ENCODE data around the gene TTLL13.

The TTLL13 gene, protein sequence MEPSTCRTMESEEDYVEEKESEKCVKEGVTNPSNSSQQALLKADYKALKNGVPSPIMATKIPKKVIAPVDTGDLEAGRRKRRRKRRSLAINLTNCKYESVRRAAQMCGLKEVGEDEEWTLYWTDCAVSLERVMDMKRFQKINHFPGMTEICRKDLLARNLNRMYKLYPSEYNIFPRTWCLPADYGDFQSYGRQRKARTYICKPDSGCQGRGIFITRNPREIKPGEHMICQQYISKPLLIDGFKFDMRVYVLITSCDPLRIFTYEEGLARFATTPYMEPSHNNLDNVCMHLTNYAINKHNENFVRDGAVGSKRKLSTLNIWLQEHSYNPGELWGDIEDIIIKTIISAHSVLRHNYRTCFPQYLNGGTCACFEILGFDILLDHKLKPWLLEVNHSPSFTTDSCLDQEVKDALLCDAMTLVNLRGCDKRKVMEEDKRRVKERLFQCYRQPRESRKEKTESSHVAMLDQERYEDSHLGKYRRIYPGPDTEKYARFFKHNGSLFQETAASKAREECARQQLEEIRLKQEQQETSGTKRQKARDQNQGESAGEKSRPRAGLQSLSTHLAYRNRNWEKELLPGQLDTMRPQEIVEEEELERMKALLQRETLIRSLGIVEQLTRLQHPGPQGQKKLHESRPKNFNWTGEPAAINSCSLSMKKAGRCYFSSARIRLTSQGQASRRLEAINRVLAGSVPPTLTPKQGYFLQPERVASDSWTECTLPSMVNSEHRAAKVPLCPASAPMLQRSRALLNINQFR

DNA sequence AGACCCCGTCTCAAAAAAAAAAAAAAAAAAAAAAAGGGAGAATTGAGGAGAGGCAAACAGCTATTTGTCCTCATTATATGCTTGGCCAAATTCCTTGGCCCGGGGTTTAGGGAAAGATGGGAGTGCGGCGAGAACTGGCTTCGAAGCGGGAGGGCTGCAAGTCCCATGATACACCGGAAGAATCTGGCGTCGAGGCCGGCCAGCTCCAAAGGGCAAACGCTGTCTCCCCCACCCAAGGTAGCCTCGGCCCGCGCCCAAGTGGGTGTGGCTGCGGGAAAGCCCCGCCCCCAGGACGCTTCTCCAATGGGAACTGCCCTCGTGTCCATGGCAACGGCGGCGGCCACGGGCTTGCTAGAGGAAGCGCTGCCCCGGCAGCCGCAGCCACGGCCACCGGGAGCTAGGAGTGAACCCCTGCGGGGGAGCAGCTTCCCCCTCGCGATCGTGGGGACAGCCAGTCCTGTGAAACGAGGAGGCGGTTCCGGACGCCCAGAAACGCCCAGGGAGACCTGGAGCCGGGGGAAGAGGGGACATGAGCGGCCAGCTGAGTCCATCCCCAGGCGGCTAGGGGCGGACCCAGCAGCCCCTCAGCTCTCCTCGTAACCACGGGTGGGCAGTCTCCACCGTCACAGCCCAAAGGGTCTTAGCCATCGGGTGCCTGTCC lies at the start of gene TTLL13:
TSS of gene TTLL13 (plus strand) at position 354 of the 661 bp plus-strand sequence. CDS start 1,075 bp downstream, outside the sequence.
- Histone ChIP-seq H3K36me3 (replicated peaks) (no peaks in the 10 kb centered on the region), H3K27me3 (ENCODE audit: low read depth) (no peaks in the 10 kb centered on the region), H3K4me3 (peak within 1 kb of the TSS; percentile 42), H3K4me1 (no peaks in the 10 kb centered on the region; the same call in 1 of the 2 replicates), H3K9me3 (no peaks in the 10 kb centered on the region)
- DNase-seq (ENCODE audit: low spot score in 2 of 2), result peak; percentile 81 to 100
- in situ Hi-C loops (cut with MboI; ENCODE audit: low sequenced_read_pairs), result no loop called here

DNA sequence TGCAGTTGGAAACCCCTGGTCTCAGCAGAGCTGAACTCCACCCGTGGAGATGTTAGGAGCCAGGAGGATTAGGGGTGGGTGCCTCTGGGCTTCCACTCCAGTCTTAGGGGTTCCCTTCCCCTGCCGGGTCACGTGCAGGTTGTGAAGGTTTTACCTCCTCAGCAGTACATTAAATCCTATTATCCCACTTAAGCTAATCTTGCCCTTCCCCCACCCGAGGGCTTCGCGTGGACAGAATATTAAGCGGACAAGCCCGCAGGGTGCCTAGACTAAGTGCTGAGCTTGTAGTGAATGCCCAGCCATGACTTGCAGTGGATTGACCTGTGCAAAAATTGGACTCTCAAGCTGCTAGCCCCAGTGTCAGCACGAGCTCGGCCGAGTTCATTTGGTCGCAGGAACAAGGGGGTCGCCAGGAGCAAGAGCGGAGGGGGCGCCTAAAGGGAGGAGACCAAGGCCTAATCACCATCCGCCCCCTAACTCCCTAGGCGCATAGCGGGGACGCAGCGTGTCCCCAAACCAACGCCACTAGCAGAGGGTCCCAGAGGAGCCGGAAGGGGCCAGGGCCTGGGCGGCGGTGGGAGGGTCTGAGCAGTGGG lies 48.7 kb upstream of the TTLL13 start:
- peak in 1 of 2 experiments; percentile 32 for DNase-seq (ENCODE audit: low spot score in 2 of 2)
- H3K27me3 ChIP-seq (ENCODE audit: low read depth), result no peaks in the 10 kb centered on the region

DNA sequence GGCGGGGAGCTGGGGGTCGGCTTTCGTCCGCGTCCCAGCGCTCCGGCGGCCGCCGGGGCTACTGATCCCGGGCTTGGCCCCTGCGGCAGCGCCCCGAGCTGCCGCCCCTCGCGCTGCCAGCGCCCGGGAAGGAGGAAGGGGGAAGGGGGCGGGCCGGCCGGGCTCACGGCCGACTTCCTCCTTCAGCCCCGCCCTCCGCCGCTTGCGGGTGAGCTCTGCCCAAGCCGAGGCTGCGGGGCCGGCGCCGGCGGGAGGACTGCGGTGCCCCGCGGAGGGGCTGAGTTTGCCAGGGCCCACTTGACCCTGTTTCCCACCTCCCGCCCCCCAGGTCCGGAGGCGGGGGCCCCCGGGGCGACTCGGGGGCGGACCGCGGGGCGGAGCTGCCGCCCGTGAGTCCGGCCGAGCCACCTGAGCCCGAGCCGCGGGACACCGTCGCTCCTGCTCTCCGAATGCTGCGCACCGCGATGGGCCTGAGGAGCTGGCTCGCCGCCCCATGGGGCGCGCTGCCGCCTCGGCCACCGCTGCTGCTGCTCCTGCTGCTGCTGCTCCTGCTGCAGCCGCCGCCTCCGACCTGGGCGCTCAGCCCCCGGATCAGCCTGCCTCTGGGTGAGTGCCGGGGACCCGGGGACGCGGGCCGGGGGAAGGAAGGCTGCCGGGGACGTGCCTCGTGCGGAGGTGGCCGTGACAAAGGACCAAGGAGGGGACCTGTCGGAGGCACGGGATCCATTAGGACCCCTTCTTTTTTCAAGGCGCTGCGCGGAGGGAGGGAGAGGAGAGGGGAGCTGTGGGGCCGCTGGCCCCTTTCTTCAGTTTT lies 48.0 kb upstream of the TTLL13 start, which contains the start of gene SEMA4B:
TSS of gene SEMA4B (plus strand) at position 201 of the 814 bp plus-strand sequence. CDS start at position 450, 249 bp downstream.
- Histone ChIP-seq H3K36me3 (replicated peaks) (no peaks in the 10 kb centered on the region; the same call in 1 of the 2 replicates), H3K4me1 (peaks cover 11% of the 10 kb centered on the region), H3K4me3 (peak within 1 kb of the TSS; percentile 62), H3K9me3 (no peaks in the 10 kb centered on the region), H3K27me3 (ENCODE audit: low read depth) (no peaks in the 10 kb centered on the region)
- in situ Hi-C loops (cut with MboI; ENCODE audit: low sequenced_read_pairs), result no loop called here
- DNase-seq (ENCODE audit: low spot score in 2 of 2), result peak; percentile 68 to 88

More for the DNA sequence above, 48.7 kb upstream of the TTLL13 start:
- H3K9me3 ChIP-seq, result no peaks in the 10 kb centered on the region
- H3K4me3 ChIP-seq, result peak overlapping the region; percentile 62
- in situ Hi-C loops (cut with MboI; ENCODE audit: low sequenced_read_pairs), result no loop called here
- no peaks in the 10 kb centered on the region; the same call in 1 of the 2 replicates for H3K36me3 ChIP-seq (replicated peaks)
- peaks cover 11% of the 10 kb centered on the region for H3K4me1 ChIP-seq

DNA sequence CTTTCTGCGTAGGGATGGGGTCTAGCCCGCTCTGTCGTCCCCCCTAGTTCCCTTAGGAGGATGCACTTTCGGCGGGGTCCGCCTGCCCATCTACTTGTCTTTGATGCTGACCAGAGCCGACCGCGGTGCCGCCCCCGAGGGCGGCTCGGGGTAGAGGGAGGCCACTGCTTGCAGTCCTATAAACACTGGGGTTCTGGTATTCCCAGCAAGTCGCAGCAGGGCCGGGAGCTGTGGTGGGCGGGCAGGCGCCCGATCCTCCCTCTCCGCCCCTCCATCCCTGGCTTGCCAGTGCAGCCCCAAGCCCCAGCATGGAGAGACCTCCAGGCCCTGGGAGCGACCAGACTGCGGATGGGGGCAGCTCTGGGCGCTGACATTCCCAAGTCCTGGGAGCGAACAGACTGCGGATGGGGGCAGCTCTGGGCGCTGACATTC lies 47.4 kb upstream of the TTLL13 start:
- in situ Hi-C loops (cut with MboI; ENCODE audit: low sequenced_read_pairs), result no loop called here
- peak in 1 of 2 experiments; percentile 47 for DNase-seq (ENCODE audit: low spot score in 2 of 2)
- H3K4me1 ChIP-seq, result peaks cover 11% of the 10 kb centered on the region

DNA sequence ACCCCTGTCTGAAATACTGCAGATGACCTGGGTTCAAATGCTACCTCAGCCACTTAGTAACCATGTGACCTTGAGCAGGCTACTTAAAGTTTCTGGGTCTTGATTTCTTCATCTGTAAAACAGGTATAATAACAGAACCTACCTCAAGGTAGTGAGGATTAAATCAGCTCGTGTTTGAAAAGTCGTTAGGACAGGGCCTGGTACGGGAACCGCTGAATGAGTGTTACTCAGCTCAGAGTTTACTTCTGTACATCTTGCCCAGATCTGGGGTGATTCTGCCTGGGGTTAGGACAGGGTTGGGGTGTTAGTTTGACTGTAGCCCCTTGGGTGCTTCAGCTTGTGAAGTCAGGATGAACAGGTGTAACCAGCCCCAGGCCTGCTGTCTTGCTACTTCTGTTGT lies 46.4 kb upstream of the TTLL13 start:
- Histone ChIP-seq H3K4me1 (peaks cover 11% of the 10 kb centered on the region), H3K9me3 (no peaks in the 10 kb centered on the region), H3K36me3 (replicated peaks) (no peaks in the 10 kb centered on the region; the same call in 1 of the 2 replicates), H3K4me3 (peak overlapping the region; percentile 2; the same call in 1 of the 2 replicates), H3K27me3 (ENCODE audit: low read depth) (no peaks in the 10 kb centered on the region)
- no peak for DNase-seq (ENCODE audit: low spot score in 2 of 2)
- in situ Hi-C loops (cut with MboI; ENCODE audit: low sequenced_read_pairs), result no loop called here

More for the DNA sequence above, 47.4 kb upstream of the TTLL13 start:
- Histone ChIP-seq H3K36me3 (replicated peaks) (no peaks in the 10 kb centered on the region; the same call in 1 of the 2 replicates), H3K4me3 (peak overlapping the region; percentile 62), H3K9me3 (no peaks in the 10 kb centered on the region), H3K27me3 (ENCODE audit: low read depth) (no peaks in the 10 kb centered on the region)

DNA sequence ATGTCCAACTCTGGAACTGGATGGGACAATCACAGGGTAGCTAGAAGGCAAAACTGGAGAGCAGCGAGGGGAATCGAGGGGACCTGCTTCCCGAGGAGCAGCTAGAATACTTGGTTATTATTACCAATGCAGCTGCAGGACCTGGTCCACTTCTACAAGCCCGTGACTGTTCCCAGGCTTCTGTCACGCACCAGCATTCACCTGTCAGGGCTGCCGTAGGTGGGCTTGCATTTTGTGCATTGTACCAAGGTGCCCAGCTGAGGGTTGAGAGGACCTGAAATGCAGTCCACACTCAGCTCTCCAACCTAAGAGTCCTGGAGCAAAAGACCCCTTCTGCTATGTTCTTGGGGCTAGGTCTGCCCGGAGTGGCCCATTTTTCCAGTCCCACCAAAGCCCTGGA lies 45.9 kb upstream of the TTLL13 start:
- peaks cover 11% of the 10 kb centered on the region for H3K4me1 ChIP-seq

GRCh38 chr15:90203922-90204321 lies 45.4 kb upstream of the TTLL13 start:
- DNase-seq (ENCODE audit: low spot score in 2 of 2), result peak in 1 of 2 experiments; percentile 36
- Histone ChIP-seq H3K27me3 (ENCODE audit: low read depth) (no peaks in the 10 kb centered on the region), H3K9me3 (no peaks in the 10 kb centered on the region), H3K4me1 (peaks cover 11% of the 10 kb centered on the region), H3K36me3 (replicated peaks) (no peaks in the 10 kb centered on the region; the same call in 1 of the 2 replicates), H3K4me3 (no peak overlapping the region)
- in situ Hi-C loops (cut with MboI; ENCODE audit: low sequenced_read_pairs), result no loop called here

More for the DNA sequence above, 45.9 kb upstream of the TTLL13 start:
- no peaks in the 10 kb centered on the region for H3K9me3 ChIP-seq
- H3K27me3 ChIP-seq (ENCODE audit: low read depth), result no peaks in the 10 kb centered on the region
- no peak for DNase-seq (ENCODE audit: low spot score in 2 of 2)
- in situ Hi-C loops (cut with MboI; ENCODE audit: low sequenced_read_pairs), result no loop called here
- H3K4me3 ChIP-seq, result no peak overlapping the region
- H3K36me3 ChIP-seq (replicated peaks), result no peaks in the 10 kb centered on the region; the same call in 1 of the 2 replicates

GRCh38 chr15:90205050-90205848 lies 44.1 kb upstream of the TTLL13 start:
- DNase-seq (ENCODE audit: low spot score in 2 of 2), result no peak
- Histone ChIP-seq H3K9me3 (no peaks in the 10 kb centered on the region), H3K27me3 (ENCODE audit: low read depth) (no peaks in the 10 kb centered on the region), H3K36me3 (replicated peaks) (no peaks in the 10 kb centered on the region; the same call in 1 of the 2 replicates), H3K4me3 (no peak overlapping the region), H3K4me1 (peaks cover 11% of the 10 kb centered on the region)
- in situ Hi-C loops (cut with MboI; ENCODE audit: low sequenced_read_pairs), result no loop called here

DNA sequence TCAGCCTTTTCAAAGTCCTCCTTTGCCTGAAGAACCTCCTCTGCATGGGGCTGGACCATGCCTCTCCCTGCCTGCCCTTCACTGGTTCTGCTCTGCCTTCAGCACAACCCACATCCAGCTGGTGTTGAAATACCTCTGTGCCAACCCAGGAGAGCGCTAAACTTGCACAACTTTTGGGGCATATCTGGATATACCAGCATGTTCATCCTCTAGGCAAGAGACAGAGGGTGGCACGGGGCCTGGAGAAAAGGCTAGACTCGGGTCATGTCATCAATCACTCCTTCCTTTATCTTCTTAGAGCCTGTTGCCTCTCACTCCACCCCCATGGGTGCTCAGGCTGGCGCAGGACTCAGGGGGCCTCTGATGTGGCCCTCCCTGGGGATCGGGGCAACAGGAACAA lies 43.5 kb upstream of the TTLL13 start:
- Histone ChIP-seq H3K9me3 (no peaks in the 10 kb centered on the region), H3K4me3 (no peak overlapping the region), H3K4me1 (peaks cover 4% of the 10 kb centered on the region), H3K27me3 (ENCODE audit: low read depth) (no peaks in the 10 kb centered on the region), H3K36me3 (replicated peaks) (no peaks in the 10 kb centered on the region; the same call in 1 of the 2 replicates)
- in situ Hi-C loops (cut with MboI; ENCODE audit: low sequenced_read_pairs), result no loop called here
- DNase-seq (ENCODE audit: low spot score in 2 of 2), result no peak

DNA sequence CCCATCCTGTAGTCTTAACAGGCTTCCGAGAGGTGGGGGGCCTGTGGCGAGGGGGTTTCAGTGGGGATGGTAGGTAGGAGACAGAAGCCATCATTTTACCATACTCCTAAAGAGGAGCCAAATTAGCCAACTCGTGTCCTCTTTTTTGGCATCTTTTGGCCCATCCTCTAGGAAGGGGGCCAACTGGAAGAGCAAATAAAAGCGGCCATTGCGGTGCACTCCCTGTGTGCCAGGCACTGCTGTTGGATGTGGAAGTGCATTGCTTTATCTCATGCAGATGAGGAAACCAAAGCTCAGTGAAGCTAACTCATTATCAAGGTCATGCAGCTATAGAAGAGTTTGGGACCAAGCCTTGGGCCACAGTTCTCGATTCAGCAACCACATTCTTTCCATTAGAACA lies 42.1 kb upstream of the TTLL13 start:
- Histone ChIP-seq H3K4me1 (peaks cover under 1% of the 10 kb centered on the region), H3K36me3 (replicated peaks) (no peaks in the 10 kb centered on the region; the same call in 1 of the 2 replicates)
- in situ Hi-C loops (cut with MboI; ENCODE audit: low sequenced_read_pairs), result no loop called here

GRCh38 chr15:90208356-90208755 lies 41.0 kb upstream of the TTLL13 start:
- Histone ChIP-seq H3K27me3 (ENCODE audit: low read depth) (no peaks in the 10 kb centered on the region), H3K4me3 (no peak overlapping the region), H3K36me3 (replicated peaks) (no peaks in the 10 kb centered on the region; the same call in 1 of the 2 replicates), H3K4me1 (no peaks in the 10 kb centered on the region), H3K9me3 (no peaks in the 10 kb centered on the region)
- in situ Hi-C loops (cut with MboI; ENCODE audit: low sequenced_read_pairs), result no loop called here
- no peak for DNase-seq (ENCODE audit: low spot score in 2 of 2)

More for the DNA sequence above, 42.1 kb upstream of the TTLL13 start:
- Histone ChIP-seq H3K4me3 (no peak overlapping the region), H3K9me3 (no peaks in the 10 kb centered on the region), H3K27me3 (ENCODE audit: low read depth) (no peaks in the 10 kb centered on the region)
- DNase-seq (ENCODE audit: low spot score in 2 of 2), result no peak

DNA sequence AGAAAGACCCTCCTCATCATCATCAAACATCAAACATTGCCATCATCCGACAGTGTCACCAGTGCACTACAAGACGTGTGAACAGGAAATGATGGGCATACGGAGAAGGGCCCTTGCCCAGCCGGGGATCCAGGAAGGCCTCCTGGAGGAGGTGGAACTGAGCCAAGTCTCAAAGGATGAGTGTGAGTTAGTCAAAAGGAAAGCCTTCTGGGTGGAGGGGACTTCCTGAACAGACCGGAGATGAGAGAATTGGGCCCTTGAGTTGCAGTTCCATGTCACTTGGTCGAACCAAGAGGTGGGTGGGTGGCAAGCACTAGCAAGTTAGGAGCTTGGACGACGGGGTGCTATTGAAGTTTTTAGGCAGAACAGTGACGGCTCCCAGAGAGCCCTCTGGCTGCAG lies 39.8 kb upstream of the TTLL13 start:
- no peaks in the 10 kb centered on the region for H3K9me3 ChIP-seq
- H3K4me3 ChIP-seq, result no peak overlapping the region
- in situ Hi-C loops (cut with MboI; ENCODE audit: low sequenced_read_pairs), result no loop called here
- H3K36me3 ChIP-seq (replicated peaks), result no peaks in the 10 kb centered on the region; the same call in 1 of the 2 replicates
- DNase-seq (ENCODE audit: low spot score in 2 of 2), result no peak
- no peaks in the 10 kb centered on the region for H3K4me1 ChIP-seq
- no peaks in the 10 kb centered on the region for H3K27me3 ChIP-seq (ENCODE audit: low read depth)
